ENCODE data around the gene SLC1A3.

GRCh38 chr5:36600917-36601527 lies 5.4 kb upstream of the SLC1A3 start:
- TF ChIP-seq CTCF (IDR thresholded peaks at IDR 0.05; ENCODE audit: low read depth, low read length), result no peak
- TF ChIP-seq EZH2phosphoT487 (IDR thresholded peaks at IDR 0.05; ENCODE audit: low read depth), result no peak

Data from OCI-LY3 (cell line).